Neural cell (in vitro differentiated cells): Measurements from ENCODE around the gene ADGRB2. TPM values are rescaled to one million over a fixed set of nuclear protein-coding genes. Genes with fewer than 3 reads are reported as not detected.

Experiments used
- H2AFZ ChIP-seq: fragments of 200-600, 300-800 bp; sonication (generic), shearing (Covaris generic); 2 replicates; pipeline ENCODE4 v1.6.0; 2014; ENCODE audit warnings: low read depth, mild to moderate bottlenecking, antibody characterized with exemption, low read length, moderate library complexity
- H3F3A ChIP-seq: fragments of 200-600 bp; shearing (Covaris generic); 2 replicates; pipeline ENCODE4 v1.6.1; 2016; ENCODE audit warnings: mild to moderate bottlenecking, moderate library complexity, mixed read lengths, antibody characterized with exemption, low read length; ENCODE audit not compliant: insufficient read depth, poor library complexity, severe bottlenecking
- H3K27ac ChIP-seq: fragments of 200-600, 300-800 bp; sonication (generic), shearing (Covaris generic); 2 replicates; pipeline ENCODE4 v1.5.1; 2014; ENCODE audit warnings: mild to moderate bottlenecking, low read length, moderate library complexity
- H3K27me3 ChIP-seq: fragments of 300-800, 200-600 bp; sonication (generic), shearing (Covaris generic); 2 replicates; pipeline ENCODE4 v1.6.0; 2014; ENCODE audit warnings: mild to moderate bottlenecking, low read depth, low read length, moderate library complexity; ENCODE audit not compliant: insufficient read depth
- H3K36me3 ChIP-seq: fragments of 300-800, 200-600 bp; sonication (generic), shearing (Covaris generic); 2 replicates; pipeline ENCODE4 v1.5.1; 2014; ENCODE audit warnings: mild to moderate bottlenecking, antibody characterized with exemption, low read length, moderate library complexity; ENCODE audit not compliant: insufficient read depth
- H3K4me2 ChIP-seq: fragments of 300-800, 200-600 bp; sonication (generic), shearing (Covaris generic); 2 replicates; pipeline ENCODE4 v1.6.0; 2014; ENCODE audit warnings: mild to moderate bottlenecking, low read length
- H3K4me3 ChIP-seq: fragments of 300-800, 200-600 bp; sonication (generic), shearing (Covaris generic); 2 replicates; pipeline ENCODE4 v1.5.1; 2014; ENCODE audit warnings: mild to moderate bottlenecking, low read length, moderate library complexity
- H3K79me2 ChIP-seq: fragments of 200-600 bp; shearing (Covaris generic); replicated peaks from 2 replicates; pipeline ENCODE4 v1.6.0; 2014; ENCODE audit warnings: mild to moderate bottlenecking, low read length, moderate library complexity; ENCODE audit not compliant: insufficient read depth
- H3K9ac ChIP-seq: fragments of 300-800, 200-600 bp; sonication (generic), shearing (Covaris generic); 2 replicates; pipeline ENCODE4 v1.6.1; 2016; ENCODE audit warnings: mild to moderate bottlenecking, low read length, mixed read lengths
- H3K9me2 ChIP-seq: fragments of 200-600 bp; shearing (Covaris generic); 2 replicates; pipeline ENCODE4 v1.6.1; 2016; ENCODE audit warnings: mild to moderate bottlenecking, low read length, mixed read lengths; ENCODE audit not compliant: insufficient read depth
- H3K9me3 ChIP-seq: fragments of 200-600, 300-800 bp; sonication (generic), shearing (Covaris generic); 2 replicates; pipeline ENCODE4 v1.6.1; 2016; ENCODE audit warnings: mild to moderate bottlenecking, mixed run types, low read length, moderate library complexity, mixed read lengths
- H4K20me1 ChIP-seq: fragments of 200-600 bp; shearing (Covaris generic); 2 replicates; pipeline ENCODE4 v1.6.1; 2016; ENCODE audit warnings: mild to moderate bottlenecking, mixed run types; ENCODE audit not compliant: insufficient read depth
- CTCF ChIP-seq: fragments of 450-650 bp; IDR thresholded peaks from 2 replicates; pipeline ENCODE4 v1.5.1; 2014; ENCODE audit warnings: antibody characterized with exemption, mild to moderate bottlenecking, moderate library complexity; ENCODE audit not compliant: poor library complexity, severe bottlenecking
- EP300 ChIP-seq: fragments of 450-650 bp; conservative IDR thresholded peaks from 2 replicates; pipeline ENCODE4 v1.6.1; 2014; ENCODE audit warnings: antibody characterized with exemption, mild to moderate bottlenecking, moderate library complexity; ENCODE audit not compliant: poor library complexity, severe bottlenecking
- EZH2 ChIP-seq: fragments of 200-600, 300-800 bp; shearing (Covaris generic), sonication (generic); IDR thresholded peaks from 2 replicates; pipeline ENCODE4 v1.6.1; 2014; ENCODE audit warnings: antibody characterized with exemption, low read length, borderline replicate concordance, mild to moderate bottlenecking; ENCODE audit not compliant: insufficient read depth, poor library complexity, severe bottlenecking
- MXI1 ChIP-seq: fragments of 450-650 bp; conservative IDR thresholded peaks from 2 replicates; pipeline ENCODE4 v1.6.1; 2014; ENCODE audit warnings: antibody characterized with exemption, mild to moderate bottlenecking; ENCODE audit not compliant: poor library complexity, severe bottlenecking
- RAD21 ChIP-seq: fragments of 450-650 bp; conservative IDR thresholded peaks from 2 replicates; pipeline ENCODE4 v1.6.1; 2014; ENCODE audit warnings: antibody characterized with exemption, mild to moderate bottlenecking, moderate library complexity
- REST ChIP-seq: IDR thresholded peaks from 2 replicates; pipeline ENCODE4 v1.6.1; 2012; ENCODE audit warnings: borderline replicate concordance
- SMC3 ChIP-seq: fragments of 450-650 bp; conservative IDR thresholded peaks from 2 replicates; pipeline ENCODE4 v1.6.1; 2014; ENCODE audit warnings: antibody characterized with exemption, mild to moderate bottlenecking, moderate library complexity; ENCODE audit not compliant: poor library complexity
- TAF1 ChIP-seq: IDR thresholded peaks from 2 replicates; pipeline ENCODE4 v1.6.1; 2012; ENCODE audit warnings: low read depth
- polyA plus RNA-seq: library from polyadenylated mRNA; depleted of rRNA; stranded (reverse); fragments of >200 nt; gene quantifications from 2 replicates; pipeline ENCODE4 v1.2.3, GENCODE V29; 2014

Gene ADGRB2
- polyA plus RNA-seq, 1 donor from 2014 or later: 45.0 TPM

- no peak overlapping the region for H3K27ac ChIP-seq
- no peak overlapping the region for H3K9ac ChIP-seq
- H2AFZ ChIP-seq: no peak overlapping the region
- H3F3A ChIP-seq: no peaks in the 10 kb centered on the region
- no peak overlapping the region for H3K4me2 ChIP-seq
- TF ChIP-seq RAD21: no peak
- TF ChIP-seq TAF1: no peak
- TF ChIP-seq EZH2: no peak
- no peak for TF ChIP-seq CTCF
- no peak overlapping the region for H3K4me3 ChIP-seq
- H3K79me2 ChIP-seq: no peaks in the 10 kb centered on the region
- peaks cover 13% of the 10 kb centered on the region for H3K27me3 ChIP-seq
- no peaks in the 10 kb centered on the region for H4K20me1 ChIP-seq
- no peaks in the 10 kb centered on the region for H3K36me3 ChIP-seq
- no peaks in the 10 kb centered on the region for H3K9me3 ChIP-seq
- no peaks in the 10 kb centered on the region for H3K9me2 ChIP-seq
Observed at GRCh38 chr1:31700468-31701090, 63.6 kb downstream of the ADGRB2 start.

GRCh38 chr1:31699341-31699891 is 64.7 kb downstream of the ADGRB2 start:
- Histone ChIP-seq H3K9ac (no peak overlapping the region), H3K27me3 (peaks cover 10% of the 10 kb centered on the region), H3K27ac (no peak overlapping the region), H3K4me3 (no peak overlapping the region), H3K9me3 (no peaks in the 10 kb centered on the region), H3K4me2 (no peak overlapping the region), H2AFZ (no peak overlapping the region), H4K20me1 (no peaks in the 10 kb centered on the region), H3K79me2 (no peaks in the 10 kb centered on the region), H3K36me3 (no peaks in the 10 kb centered on the region), H3K9me2 (no peaks in the 10 kb centered on the region), H3F3A (no peaks in the 10 kb centered on the region)
- TF ChIP-seq REST (no peak), EP300 (no peak), SMC3 (no peak), MXI1 (no peak), EZH2 (no peak), CTCF (no peak), RAD21 (no peak)
